AG10803 (cell line): ENCODE results near the gene MEX3C.

Source experiments
- DNase-seq: peaks from one replicate; pipeline ENCODE4 v3.0.0; 2010; ENCODE audit warnings: low read depth
- H3K4me3 ChIP-seq: 2 replicates; pipeline ENCODE4 v1.5.1; 2011; ENCODE audit warnings: mild to moderate bottlenecking, low read length, control low read depth
- TF ChIP-seq, protein P1 (sequence below): conservative IDR thresholded peaks from 2 replicates; pipeline ENCODE4 v1.5.1; 2011; ENCODE audit warnings: mild to moderate bottlenecking, low read length, control low read depth, inconsistent platforms

MEX3C gene

GRCh38 chr18:51133580-51134160 is 63.8 kb downstream of the MEX3C start:
- H3K4me3 ChIP-seq: no peak overlapping the region
- TF ChIP-seq, protein P1, sequence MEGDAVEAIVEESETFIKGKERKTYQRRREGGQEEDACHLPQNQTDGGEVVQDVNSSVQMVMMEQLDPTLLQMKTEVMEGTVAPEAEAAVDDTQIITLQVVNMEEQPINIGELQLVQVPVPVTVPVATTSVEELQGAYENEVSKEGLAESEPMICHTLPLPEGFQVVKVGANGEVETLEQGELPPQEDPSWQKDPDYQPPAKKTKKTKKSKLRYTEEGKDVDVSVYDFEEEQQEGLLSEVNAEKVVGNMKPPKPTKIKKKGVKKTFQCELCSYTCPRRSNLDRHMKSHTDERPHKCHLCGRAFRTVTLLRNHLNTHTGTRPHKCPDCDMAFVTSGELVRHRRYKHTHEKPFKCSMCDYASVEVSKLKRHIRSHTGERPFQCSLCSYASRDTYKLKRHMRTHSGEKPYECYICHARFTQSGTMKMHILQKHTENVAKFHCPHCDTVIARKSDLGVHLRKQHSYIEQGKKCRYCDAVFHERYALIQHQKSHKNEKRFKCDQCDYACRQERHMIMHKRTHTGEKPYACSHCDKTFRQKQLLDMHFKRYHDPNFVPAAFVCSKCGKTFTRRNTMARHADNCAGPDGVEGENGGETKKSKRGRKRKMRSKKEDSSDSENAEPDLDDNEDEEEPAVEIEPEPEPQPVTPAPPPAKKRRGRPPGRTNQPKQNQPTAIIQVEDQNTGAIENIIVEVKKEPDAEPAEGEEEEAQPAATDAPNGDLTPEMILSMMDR: no peak
- no peak for DNase-seq

DNA sequence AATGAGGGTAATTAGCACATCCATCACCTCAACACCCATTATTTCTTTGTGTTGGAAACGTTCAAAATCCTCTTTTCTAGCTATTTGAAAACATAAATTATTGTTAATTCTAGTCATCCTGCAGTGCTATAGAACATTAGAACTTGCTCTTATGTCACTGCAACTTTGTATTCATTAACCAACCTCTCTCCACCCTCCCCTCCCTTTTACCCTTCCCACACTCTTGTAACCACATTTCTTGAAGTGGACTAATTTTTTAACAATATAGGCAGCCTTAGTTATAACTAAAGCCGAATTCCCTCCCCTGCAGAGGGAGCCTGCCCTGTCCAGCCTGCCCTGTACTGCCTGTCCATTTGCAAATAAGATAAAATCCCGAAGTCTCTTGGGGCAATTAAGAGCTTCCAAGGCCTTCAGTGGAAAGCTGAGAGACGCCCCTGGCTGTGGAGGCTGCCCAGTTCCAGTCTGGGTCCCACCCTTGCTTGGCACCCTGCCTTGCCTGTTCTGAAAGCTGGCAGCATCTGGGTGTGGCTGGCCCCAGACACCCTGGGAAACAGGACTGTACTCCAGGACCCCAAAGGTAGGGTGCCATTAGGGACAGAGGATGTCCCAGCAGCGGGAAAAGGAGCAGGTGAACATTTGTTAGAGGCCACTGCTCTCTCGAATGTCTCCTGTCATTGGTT is 65.1 kb downstream of the MEX3C start:
- TF ChIP-seq, protein P1: no peak
- no peak for DNase-seq
- H3K4me3 ChIP-seq: no peak overlapping the region

DNA sequence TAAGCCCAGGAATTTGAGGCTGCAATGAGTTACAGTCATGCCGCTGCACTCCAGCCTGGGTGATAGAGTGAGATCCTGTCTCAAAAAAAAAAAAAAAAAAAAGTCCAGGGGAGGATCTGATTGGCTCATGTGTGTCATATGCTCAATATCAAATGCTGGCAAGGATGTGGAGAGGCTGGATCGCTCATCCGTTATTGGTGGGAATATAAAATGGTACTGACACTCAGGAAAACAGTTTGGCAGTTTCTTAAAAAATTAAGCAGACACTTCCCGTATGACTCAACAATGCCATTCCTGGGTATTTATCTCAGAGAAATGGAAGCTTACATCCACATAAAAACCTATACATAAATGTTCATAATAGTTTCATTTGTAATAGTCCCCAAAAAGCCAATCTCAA is 68.9 kb downstream of the MEX3C start:
- DNase-seq: no peak
- TF ChIP-seq, protein P1: no peak
- H3K4me3 ChIP-seq: no peak overlapping the region

DNA sequence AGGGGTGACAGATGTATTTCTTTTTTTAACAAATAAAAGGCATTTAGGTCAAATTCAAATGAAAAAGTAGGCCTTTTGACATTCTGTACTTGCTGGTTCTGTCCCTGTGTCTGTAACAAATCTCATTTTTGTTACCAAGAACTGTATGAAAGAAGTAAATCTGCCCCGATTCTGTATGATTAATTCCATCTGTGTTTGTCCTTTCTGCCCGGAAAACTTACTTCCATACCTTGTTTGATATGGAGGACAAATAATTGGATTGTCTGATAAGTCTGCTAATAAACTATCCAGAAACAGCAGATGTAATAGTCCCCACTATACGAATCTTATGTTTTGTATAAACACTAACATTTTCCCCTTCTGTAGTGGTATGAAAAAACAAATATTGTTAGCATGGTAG is 69.8 kb downstream of the MEX3C start:
- no peak for DNase-seq
- H3K4me3 ChIP-seq: no peak overlapping the region
- TF ChIP-seq, protein P1: no peak

DNA sequence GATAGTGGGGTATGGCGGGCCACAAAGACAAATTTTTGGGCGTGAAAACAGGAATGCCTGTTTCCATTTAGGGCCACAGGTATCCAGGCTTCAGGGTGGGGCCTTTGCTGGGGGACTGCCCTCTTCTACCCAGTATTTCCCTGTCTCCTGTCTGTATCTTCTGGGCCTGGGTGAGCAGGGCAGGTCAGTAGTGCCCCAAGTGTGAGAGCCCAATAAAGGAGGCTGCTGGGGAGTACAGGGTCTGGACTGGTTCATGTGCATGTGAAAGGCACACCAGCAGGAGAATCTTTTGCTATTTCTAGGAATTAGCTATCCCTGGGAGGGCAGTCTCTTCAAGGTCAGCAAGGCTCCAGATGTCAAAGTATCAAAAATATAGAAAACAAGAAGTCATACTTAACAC is 71.5 kb downstream of the MEX3C start:
- no peak overlapping the region for H3K4me3 ChIP-seq
- TF ChIP-seq, protein P1: no peak
- DNase-seq: no peak
